Measurements from ENCODE around the gene SPDYE2B. TPM values are rescaled to one million over a fixed set of nuclear protein-coding genes. Genes with fewer than 3 reads are reported as not detected.
A peak's percentile ranks its signal among the peaks of the same experiment; 100 is the strongest.
"Not testable (repeated sequence)": the region's sequence is repeated elsewhere in the genome, so short reads cannot be mapped to it uniquely, and the experiment has no call there.

SPDYE2B gene
- polyA plus RNA-seq, 4 donors = 0.32 to 0.79 (median 0.68) TPM

GRCh38 chr7:102638848-102639247 lies 11.3 kb upstream of the SPDYE2B start:
- not testable (repeated sequence) for DNase-seq (ENCODE audit: low read depth in 4 of 4, low spot score in 3 of 4)

- not testable (repeated sequence) for DNase-seq (ENCODE audit: low read depth in 4 of 4, low spot score in 3 of 4)
Measured at GRCh38 chr7:102642691-102643090, 7.4 kb upstream of the SPDYE2B start, which contains the start of gene UPK3BL1. Gene UPK3BL1, minus strand, starts transcription at chr7:102642791. Its CDS starts 50 bp downstream, at chr7:102642741.

DNA sequence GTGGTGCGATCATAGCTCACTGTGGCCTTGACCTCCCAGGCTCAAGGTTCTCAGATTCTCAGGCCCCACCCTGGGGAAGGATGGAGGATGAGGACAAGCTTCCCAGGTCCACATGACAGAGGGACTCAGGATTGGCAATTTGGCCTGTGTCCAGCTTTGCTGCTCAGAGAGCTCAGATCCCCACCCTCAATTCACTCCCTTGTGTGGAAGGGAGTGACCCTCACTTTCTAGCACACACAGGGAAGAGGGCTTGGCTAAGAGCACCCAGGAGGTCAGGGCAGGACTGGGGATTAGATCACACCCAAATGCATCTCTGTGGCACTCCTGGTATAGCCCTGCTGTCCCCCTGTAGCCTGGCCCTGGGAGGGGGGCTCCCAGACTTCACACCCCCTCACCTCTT lies 6.7 kb upstream of the SPDYE2B start:
- not testable (repeated sequence) for DNase-seq (ENCODE audit: low read depth in 4 of 4, low spot score in 3 of 4)

GRCh38 chr7:102647813-102648212 lies 2.3 kb upstream of the SPDYE2B start:
- not testable (repeated sequence) for DNase-seq (ENCODE audit: low read depth in 4 of 4, low spot score in 3 of 4)

GRCh38 chr7:102664765-102665164 lies 14.6 kb downstream of the SPDYE2B start:
- DNase-seq (ENCODE audit: low read depth in 4 of 4, low spot score in 3 of 4) = not testable (repeated sequence)

- DNase-seq (ENCODE audit: low read depth in 4 of 4, low spot score in 3 of 4) = not testable (repeated sequence)
Measured at GRCh38 chr7:102666850-102667249, 16.7 kb downstream of the SPDYE2B start.

DNA sequence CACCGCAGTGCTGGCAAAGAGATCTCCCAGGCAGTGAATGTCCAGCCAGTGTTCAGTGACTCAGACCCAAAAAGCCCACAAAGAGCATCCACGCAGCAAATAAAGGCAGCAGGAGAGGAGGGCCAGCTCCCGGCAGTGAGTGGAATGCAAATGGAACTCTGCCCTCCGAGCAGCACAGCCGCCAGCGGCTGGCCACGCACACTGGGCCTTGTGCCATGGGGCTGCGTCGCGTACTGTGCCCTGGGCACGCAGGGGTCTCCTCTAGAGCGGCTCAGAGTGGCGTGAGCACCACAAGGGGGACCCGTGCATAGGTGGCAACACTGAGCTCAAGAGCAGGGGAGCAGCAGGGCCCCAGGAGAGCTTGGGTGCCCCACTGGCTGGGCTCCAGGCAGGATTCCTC lies 17.4 kb downstream of the SPDYE2B start:
- not testable (repeated sequence) for DNase-seq (ENCODE audit: low read depth in 4 of 4, low spot score in 3 of 4)

DNA sequence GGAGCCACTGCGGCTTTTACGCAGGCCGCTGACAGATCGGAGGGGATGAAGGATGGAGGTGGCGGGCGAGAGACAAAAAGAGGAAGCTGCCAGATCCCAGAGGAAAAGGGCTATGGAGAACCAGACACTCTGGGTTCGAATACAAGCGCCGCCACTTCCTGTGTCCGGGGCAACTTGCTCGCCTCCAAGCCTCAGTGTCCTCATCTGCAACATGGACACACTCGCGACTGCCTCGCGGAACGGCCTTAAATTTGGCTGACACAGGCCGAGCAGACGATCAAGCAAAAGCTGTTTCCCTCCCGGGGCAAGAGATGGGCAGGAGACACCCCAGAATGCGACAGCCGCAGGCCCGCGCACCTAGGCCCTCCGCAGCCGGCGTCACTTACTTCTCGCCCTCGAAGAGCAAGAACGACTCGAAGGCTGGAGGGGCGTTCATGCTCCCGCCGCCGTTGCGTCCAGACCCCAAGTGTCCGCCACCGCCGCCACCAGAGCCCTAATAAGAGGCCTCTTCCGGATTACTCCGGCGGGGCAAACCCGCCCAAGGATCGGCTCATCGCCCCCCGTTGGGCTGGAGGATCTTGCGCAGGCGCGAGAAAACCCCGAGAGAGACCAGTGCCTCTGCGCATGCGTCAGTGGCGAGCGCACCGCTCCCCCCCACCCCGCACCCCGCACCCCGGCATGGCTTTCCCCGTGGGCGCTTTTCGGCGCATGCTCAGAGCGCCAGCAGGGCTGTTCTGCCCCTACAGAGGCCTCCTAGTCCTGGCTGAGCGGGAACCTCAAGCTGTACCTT lies 21.2 kb downstream of the SPDYE2B start, which contains the start of gene POLR2J2:
POLR2J2 (minus strand) TSS at position 498 of the 790 bp plus-strand sequence; CDS start at position 436, 62 bp downstream.
- peak in 2 of 4 donors; percentile 22 to 63 for DNase-seq (ENCODE audit: low read depth in 4 of 4, low spot score in 3 of 4)

GRCh38 chr7:102671956-102672307 lies 21.8 kb downstream of the SPDYE2B start:
- DNase-seq (ENCODE audit: low read depth in 4 of 4, low spot score in 3 of 4) = not testable (repeated sequence)

DNA sequence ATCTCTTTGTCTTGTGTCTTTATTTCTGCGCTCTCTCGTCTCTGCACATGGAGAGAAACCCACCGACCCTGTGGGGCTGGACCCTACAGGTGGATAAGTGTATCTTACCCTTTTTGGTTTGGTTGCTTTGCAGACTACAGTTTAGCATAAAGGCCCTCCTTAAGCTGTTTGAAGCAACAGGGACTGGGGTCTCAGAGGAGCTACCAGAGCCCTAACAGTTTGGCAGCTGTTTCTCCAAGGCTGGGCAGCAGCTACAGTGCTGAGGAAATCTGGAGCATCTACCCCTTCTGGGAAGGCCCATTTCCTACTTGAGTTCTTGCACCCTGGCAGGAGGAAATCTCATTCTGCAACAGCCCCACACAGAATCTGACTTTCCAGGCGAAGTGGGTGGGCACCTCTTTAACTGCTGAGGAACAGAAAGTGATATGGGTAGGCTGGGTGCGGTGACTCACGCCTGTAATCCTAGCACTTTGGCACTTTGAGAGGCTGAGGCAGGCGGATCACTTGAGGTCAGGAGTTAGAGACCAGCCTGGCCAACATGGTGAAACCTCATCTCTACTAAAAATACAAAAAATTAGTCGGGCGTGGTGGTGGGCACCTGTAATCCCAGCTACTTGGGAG lies 23.4 kb downstream of the SPDYE2B start:
- DNase-seq (ENCODE audit: low read depth in 4 of 4, low spot score in 3 of 4) = not testable (repeated sequence)

GRCh38 chr7:102675545-102675944 lies 25.4 kb downstream of the SPDYE2B start:
- not testable (repeated sequence) for DNase-seq (ENCODE audit: low read depth in 4 of 4, low spot score in 3 of 4)

DNA sequence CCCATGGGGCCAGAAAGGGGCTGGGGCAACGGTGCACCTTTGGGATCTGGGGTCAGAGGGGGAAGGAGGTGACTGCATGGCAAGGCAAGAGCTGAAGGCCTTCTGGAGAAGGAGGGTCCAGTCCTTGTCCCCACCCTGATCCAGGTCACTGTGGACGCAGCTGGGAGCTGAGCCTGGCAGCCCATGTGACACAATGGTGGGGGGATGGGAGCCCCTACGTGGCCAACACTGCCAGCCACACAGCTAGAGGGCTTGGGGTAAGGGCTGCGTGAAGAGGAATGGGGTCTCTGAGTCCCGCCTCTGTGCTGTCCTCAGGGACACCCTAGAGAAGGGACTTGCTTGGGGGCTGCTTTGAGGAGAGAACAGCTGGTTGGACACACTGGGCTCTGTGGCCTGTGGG lies 30.7 kb downstream of the SPDYE2B start:
- not testable (repeated sequence) for DNase-seq (ENCODE audit: low read depth in 4 of 4, low spot score in 3 of 4)

GRCh38 chr7:102682560-102682959 lies 32.4 kb downstream of the SPDYE2B start:
- not testable (repeated sequence) for DNase-seq (ENCODE audit: low read depth in 4 of 4, low spot score in 3 of 4)

- DNase-seq (ENCODE audit: low read depth in 4 of 4, low spot score in 3 of 4) = not testable (repeated sequence)
Measured at GRCh38 chr7:102688299-102689036, 38.3 kb downstream of the SPDYE2B start.

DNA sequence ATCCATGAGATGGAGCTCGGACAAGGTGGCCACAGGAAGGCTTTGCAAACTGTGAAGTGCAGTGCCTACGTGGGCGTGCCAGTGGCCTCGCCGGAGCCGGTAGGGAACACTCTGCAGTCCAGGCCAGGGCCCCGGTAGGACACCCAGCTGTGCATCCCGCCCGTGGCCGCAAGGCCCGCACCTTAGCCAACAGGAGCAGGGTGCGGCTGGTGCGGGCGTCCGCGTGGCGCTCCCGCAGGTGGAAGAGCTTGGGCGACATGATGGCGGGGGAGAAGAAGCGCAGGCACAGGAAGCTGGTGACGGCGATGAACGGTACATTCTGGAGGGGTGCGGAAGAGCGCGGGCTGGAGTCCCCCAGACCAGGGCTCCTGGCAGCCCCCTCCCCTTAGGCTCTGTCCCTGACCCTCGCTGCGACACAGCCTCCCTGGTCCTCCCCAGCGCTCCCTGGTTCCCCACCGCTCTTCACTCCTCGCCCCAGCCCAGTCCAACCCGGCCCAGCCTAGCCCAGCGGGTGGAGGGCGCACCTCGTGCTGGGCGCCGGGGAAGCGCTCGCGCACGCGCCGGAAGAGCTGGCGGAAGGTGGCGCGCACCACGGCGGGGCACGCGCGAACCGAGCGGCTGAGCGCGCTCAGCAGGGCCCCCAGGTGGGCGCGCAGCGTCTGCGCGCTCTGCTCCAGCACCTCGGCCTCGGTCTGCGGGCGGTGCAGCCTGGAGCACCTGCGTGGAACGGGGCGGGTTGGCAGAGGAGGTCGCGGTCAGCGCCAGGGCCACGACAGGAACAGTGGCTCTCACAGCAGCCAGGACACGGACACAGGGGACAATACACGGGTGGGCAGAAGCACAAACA lies 39.5 kb downstream of the SPDYE2B start:
- DNase-seq (ENCODE audit: low read depth in 4 of 4, low spot score in 3 of 4) = not testable (repeated sequence)

- DNase-seq (ENCODE audit: low read depth in 4 of 4, low spot score in 3 of 4) = not testable (repeated sequence)
Measured at GRCh38 chr7:102690602-102691001, 40.5 kb downstream of the SPDYE2B start.

GRCh38 chr7:102694008-102694407 lies 43.9 kb downstream of the SPDYE2B start:
- not testable (repeated sequence) for DNase-seq (ENCODE audit: low read depth in 4 of 4, low spot score in 3 of 4)

DNA sequence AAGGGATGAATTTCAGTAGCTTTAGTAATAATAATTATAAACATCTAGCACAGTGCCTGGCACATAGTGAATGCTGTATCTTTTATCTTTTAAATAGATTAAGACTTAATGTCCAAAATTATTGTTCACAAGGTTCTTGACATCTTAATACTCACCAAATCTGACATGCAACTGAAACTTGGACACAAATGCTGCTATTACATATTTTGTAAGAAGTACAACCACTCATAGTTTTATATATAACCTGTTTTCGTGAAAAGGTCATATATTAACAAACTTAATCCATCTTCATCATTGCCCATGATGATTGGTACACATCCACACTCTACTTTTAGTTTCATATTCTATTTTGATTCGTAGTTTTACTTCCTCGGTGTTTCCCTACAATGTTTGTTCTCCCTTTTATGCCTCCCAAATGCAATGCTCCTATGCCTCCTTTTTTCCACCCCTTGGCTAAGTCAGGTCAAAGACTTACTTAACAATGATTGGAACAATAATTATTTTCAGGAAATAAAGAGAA lies 45.0 kb downstream of the SPDYE2B start:
- DNase-seq (ENCODE audit: low read depth in 4 of 4, low spot score in 3 of 4) = not testable (repeated sequence)

DNA sequence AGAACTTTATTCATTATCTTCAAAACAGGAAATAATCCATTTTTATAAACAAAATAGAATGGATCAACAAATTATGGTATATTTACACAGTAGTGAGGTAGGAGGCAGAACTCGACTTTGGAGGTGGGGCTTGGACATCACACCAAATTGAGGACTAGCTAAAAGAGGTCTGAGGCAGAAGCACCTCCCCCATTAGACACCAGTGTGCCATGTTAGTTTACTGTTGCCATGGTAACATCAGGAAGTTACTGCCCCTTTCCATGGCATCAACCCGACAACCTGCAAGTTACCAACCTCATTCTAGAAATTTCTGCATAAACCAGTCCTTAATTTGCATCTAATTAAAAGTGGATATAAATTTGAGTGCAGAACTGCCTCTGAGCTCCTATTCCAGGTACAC lies 45.9 kb downstream of the SPDYE2B start:
- DNase-seq (ENCODE audit: low read depth in 4 of 4, low spot score in 3 of 4) = not testable (repeated sequence)
